DOHH2 (cell line): Measurements from ENCODE around the gene TFAP2C.

ENCODE experiments used
- CTCF ChIP-seq: fragments of 200-600 bp; sonication (generic); IDR thresholded peaks from one replicate; pipeline ENCODE4 v1.5.1; 2014; ENCODE audit warnings: antibody characterized with exemption, mild to moderate bottlenecking, low read depth, low read length; ENCODE audit not compliant: poor library complexity, severe bottlenecking
- EZH2phosphoT487 ChIP-seq: fragments of 200-600 bp; sonication (generic); IDR thresholded peaks from 2 replicates; pipeline ENCODE4 v1.6.1; 2017; ENCODE audit warnings: borderline replicate concordance, mild to moderate bottlenecking, antibody characterized with exemption, low read length, moderate library complexity, mixed read lengths

GRCh38 chr20:56646599-56646998 is 17.5 kb downstream of the TFAP2C start:
- TF ChIP-seq CTCF (no peak), EZH2phosphoT487 (no peak)
